Measurements from ENCODE around the gene DIO3.

DNA sequence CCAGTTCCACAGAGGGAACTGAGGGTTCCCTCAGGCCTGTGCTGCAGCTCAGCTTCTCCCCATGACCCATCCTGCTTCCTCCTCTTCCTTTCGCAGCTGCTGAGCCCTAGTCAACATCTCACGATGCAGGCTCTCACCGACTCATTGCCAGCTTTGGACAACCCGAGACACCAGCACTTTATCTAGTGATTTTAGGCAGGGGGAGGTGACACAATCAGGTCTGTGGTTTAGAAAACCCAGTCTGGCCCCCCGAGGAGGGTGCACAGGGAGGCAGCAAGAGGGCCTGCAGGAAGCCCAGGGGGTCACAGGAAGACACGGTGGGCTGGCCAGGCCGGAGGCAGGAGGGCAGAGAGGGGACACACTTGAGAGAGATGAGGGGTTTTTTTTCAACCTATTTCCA is 35.4 kb downstream of the DIO3 start:
- TF ChIP-seq, protein P1, sequence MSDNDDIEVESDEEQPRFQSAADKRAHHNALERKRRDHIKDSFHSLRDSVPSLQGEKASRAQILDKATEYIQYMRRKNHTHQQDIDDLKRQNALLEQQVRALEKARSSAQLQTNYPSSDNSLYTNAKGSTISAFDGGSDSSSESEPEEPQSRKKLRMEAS (IDR thresholded peaks at IDR 0.05): no peak
- TF ChIP-seq TCF12 (IDR thresholded peaks at IDR 0.05; ENCODE audit: low read depth) (no peak), CREB1 (IDR thresholded peaks at IDR 0.05; ENCODE audit: low read depth) (no peak), ZBTB7A (IDR thresholded peaks at IDR 0.05; ENCODE audit: low read depth) (no peak), TEAD4 (IDR thresholded peaks at IDR 0.05) (no peak), NFIC (IDR thresholded peaks at IDR 0.05) (no peak), EP300 (IDR thresholded peaks at IDR 0.05; ENCODE audit: borderline replicate concordance) (no peak), YY1 (IDR thresholded peaks at IDR 0.05; ENCODE audit: low read depth) (no peak), EGR1 (IDR thresholded peaks at IDR 0.05) (no peak), TAF1 (IDR thresholded peaks at IDR 0.05; ENCODE audit: low read depth) (no peak)
- TF ChIP-seq, protein P2, sequence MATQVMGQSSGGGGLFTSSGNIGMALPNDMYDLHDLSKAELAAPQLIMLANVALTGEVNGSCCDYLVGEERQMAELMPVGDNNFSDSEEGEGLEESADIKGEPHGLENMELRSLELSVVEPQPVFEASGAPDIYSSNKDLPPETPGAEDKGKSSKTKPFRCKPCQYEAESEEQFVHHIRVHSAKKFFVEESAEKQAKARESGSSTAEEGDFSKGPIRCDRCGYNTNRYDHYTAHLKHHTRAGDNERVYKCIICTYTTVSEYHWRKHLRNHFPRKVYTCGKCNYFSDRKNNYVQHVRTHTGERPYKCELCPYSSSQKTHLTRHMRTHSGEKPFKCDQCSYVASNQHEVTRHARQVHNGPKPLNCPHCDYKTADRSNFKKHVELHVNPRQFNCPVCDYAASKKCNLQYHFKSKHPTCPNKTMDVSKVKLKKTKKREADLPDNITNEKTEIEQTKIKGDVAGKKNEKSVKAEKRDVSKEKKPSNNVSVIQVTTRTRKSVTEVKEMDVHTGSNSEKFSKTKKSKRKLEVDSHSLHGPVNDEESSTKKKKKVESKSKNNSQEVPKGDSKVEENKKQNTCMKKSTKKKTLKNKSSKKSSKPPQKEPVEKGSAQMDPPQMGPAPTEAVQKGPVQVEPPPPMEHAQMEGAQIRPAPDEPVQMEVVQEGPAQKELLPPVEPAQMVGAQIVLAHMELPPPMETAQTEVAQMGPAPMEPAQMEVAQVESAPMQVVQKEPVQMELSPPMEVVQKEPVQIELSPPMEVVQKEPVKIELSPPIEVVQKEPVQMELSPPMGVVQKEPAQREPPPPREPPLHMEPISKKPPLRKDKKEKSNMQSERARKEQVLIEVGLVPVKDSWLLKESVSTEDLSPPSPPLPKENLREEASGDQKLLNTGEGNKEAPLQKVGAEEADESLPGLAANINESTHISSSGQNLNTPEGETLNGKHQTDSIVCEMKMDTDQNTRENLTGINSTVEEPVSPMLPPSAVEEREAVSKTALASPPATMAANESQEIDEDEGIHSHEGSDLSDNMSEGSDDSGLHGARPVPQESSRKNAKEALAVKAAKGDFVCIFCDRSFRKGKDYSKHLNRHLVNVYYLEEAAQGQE (IDR thresholded peaks at IDR 0.05; ENCODE audit: low read depth): no peak
